Mucosa of stomach (tissue), 1 donor: Measurements from ENCODE around the gene HELT.
"Not testable (repeated sequence)": the region's sequence is repeated elsewhere in the genome, so short reads cannot be mapped to it uniquely, and the experiment has no call there.

Experiments
- H3K27me3 ChIP-seq: one replicate; pipeline ENCODE4 v1.7.0; 2013; ENCODE audit warnings: mild to moderate bottlenecking, low read length; ENCODE audit not compliant: control insufficient read depth, insufficient read depth
- H3K36me3 ChIP-seq: one replicate; pipeline ENCODE4 v1.7.0; 2013; ENCODE audit warnings: low read length; ENCODE audit not compliant: control insufficient read depth, insufficient read depth
- H3K4me1 ChIP-seq: one replicate; pipeline ENCODE4 v1.7.0; 2013; ENCODE audit warnings: mild to moderate bottlenecking, low read length; ENCODE audit not compliant: control insufficient read depth, insufficient read depth
- H3K4me3 ChIP-seq: one replicate; pipeline ENCODE4 v1.7.0; 2013; ENCODE audit warnings: low read length
- H3K9ac ChIP-seq: one replicate; pipeline ENCODE4 v1.7.0; 2013; ENCODE audit warnings: mild to moderate bottlenecking, low read length, moderate library complexity
- H3K9me3 ChIP-seq: one replicate; pipeline ENCODE4 v1.7.0; 2013; ENCODE audit warnings: mild to moderate bottlenecking, low read length, moderate library complexity; ENCODE audit not compliant: control insufficient read depth
- donor health status: Pancreatic carcinoma.

Gene HELT

DNA sequence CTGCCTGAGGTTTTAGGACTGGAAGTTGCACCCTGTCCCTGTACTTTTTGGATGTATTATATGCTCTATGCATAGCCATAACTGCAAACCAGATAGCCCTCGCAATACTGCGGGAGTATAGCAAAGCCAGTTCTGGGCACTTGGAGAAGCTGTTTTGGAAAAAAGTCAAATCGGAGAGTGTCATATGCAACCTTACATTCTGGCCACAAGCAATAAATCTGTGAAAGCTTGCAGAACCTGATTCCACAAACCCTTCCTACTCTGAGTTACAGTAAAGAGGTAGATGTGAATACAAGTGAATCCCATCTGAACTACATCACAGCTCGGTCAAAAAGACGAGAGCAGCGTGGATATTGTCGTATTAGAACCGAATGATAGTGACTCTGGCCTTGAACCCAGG lies 10.3 kb downstream of the HELT start:
- no peaks in the 10 kb centered on the region for H3K9me3 ChIP-seq
- H3K9ac ChIP-seq: no peak overlapping the region
- no peak overlapping the region for H3K4me3 ChIP-seq
- H3K36me3 ChIP-seq: no peaks in the 10 kb centered on the region
- H3K4me1 ChIP-seq: no peaks in the 10 kb centered on the region
- peaks cover 32% of the 10 kb centered on the region for H3K27me3 ChIP-seq

DNA sequence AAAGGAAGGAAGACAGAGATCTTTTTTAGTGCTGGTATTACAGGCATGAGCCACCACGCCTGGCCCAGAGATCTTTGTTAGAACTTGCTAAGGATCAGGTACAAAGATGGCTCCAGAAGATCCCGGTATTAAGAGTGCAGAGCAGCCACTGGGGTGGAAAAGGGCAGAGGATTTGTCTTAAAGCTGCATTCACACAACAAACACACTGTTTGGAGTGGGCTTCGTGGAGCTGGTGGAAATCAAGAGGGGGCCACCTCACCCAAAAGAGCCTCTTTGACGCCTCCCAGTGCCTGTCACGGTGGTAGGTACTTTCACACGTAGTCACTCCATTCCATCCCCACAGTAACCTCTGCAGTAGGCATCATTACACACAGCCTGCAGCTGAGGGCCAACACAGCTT lies 13.3 kb downstream of the HELT start:
- H3K27me3 ChIP-seq: peaks cover 21% of the 10 kb centered on the region
- H3K36me3 ChIP-seq: no peaks in the 10 kb centered on the region
- H3K4me1 ChIP-seq: no peaks in the 10 kb centered on the region

DNA sequence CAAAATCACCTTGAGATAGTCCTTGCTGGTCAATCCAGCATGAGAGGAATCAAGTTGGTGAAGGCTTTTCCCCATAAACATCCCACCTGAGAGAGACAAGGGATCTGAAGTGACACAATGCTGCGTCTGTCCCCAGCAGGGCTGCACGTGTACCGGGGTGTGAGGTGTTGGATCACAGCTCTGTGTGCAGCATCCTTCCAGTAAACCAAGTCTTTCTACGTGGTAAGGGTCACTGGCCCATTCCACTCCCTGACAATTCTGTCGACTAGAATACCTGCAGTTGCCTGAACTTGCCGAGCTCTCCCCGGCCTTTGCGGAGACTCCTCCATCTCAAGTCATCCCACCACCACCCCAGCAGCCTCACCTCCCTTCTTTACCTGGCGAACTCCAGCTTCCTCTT lies 14.8 kb downstream of the HELT start:
- Histone ChIP-seq H3K4me1 (no peaks in the 10 kb centered on the region), H3K4me3 (no peak overlapping the region), H3K9me3 (no peaks in the 10 kb centered on the region), H3K36me3 (no peaks in the 10 kb centered on the region), H3K9ac (no peak overlapping the region), H3K27me3 (peaks cover 21% of the 10 kb centered on the region)

More for the DNA sequence above, 13.3 kb downstream of the HELT start:
- H3K9me3 ChIP-seq: no peaks in the 10 kb centered on the region
- no peak overlapping the region for H3K4me3 ChIP-seq
- H3K9ac ChIP-seq: no peak overlapping the region

DNA sequence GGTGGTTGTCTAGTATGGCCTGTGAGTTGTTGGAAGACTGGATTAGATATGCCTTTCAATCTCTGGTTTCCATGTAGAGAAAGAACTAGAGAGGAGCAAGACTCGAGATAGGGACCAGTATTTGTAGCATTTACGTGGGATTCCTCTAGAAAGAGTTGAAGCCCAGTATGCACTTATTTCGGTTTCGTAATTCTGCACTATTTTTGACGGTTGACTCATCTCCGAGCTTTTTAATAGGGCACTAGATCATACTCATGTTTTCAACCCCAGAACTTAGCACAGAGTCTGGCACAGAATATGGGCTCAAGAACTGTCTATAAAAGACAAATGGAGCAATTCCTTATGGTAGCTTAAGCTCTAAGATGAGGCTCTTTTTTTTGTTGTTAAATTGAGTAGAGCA lies 15.7 kb downstream of the HELT start:
- H3K36me3 ChIP-seq: no peaks in the 10 kb centered on the region
- H3K4me3 ChIP-seq: no peak overlapping the region
- H3K4me1 ChIP-seq: no peaks in the 10 kb centered on the region
- peaks cover 21% of the 10 kb centered on the region for H3K27me3 ChIP-seq
- H3K9me3 ChIP-seq: no peaks in the 10 kb centered on the region
- H3K9ac ChIP-seq: no peak overlapping the region

DNA sequence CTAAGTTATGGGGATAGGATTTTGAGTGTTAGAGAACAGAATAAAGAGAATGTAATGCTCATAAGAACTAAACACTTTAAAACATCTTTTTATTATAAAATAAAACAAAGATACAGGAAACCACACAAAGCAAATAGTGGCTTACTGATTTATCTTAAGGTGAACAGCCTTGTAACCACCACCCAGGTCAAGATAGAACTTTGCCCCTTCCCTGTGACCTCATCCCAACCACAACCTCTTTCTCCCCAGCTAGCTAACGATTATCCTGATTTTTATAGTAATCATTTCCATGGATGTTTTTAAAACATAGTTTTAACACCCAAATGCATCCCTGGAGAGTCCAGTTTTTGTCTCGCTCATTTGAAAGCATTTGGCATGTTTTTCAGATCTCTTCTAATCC lies 17.0 kb downstream of the HELT start:
- Histone ChIP-seq H3K9me3 (no peaks in the 10 kb centered on the region), H3K36me3 (no peaks in the 10 kb centered on the region), H3K4me1 (no peaks in the 10 kb centered on the region), H3K9ac (no peak overlapping the region), H3K27me3 (peaks cover 11% of the 10 kb centered on the region), H3K4me3 (no peak overlapping the region)

DNA sequence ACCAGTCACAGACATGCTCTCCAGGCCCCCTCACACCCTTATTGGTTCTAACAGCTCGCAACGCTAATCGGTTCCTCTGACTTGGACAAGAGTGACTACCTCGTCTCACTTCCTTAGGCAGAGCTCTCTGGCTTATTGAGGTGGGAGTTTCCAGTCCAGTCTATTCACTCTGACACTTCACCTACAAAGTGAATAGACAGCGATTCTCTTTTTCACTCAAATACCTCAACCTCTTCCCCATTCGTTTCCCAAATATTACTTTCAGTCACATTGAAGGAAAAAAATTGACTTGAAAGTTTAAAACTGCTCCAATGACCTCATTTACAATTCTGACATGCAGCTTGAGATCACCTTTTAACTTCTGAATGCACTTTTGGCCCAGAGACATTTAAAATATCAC lies 17.7 kb downstream of the HELT start:
- H3K36me3 ChIP-seq: no peaks in the 10 kb centered on the region
- no peak overlapping the region for H3K4me3 ChIP-seq
- peaks cover 11% of the 10 kb centered on the region for H3K27me3 ChIP-seq
- H3K4me1 ChIP-seq: no peaks in the 10 kb centered on the region
- no peak overlapping the region for H3K9ac ChIP-seq
- H3K9me3 ChIP-seq: no peaks in the 10 kb centered on the region

DNA sequence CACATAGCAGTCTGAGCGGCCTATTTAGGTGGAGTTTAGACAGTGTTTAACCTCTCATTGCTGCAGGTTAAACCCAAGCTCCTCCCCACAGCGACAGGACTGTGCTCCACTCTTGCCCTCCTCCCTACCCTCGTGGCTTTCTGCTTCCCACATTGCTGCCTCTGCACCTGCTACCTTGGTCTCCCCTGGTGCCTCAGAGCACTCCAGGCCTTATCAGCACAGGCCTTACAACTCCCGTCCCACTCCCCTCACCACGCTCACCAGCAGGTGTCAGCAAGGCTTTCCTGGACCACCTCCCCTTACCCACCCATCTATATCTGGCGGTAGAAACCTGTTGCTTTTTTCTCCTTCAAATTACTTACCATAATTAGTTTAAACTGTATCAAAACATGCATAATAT lies 18.6 kb downstream of the HELT start:
- H3K4me1 ChIP-seq: no peaks in the 10 kb centered on the region
- H3K9ac ChIP-seq: no peak overlapping the region
- no peaks in the 10 kb centered on the region for H3K36me3 ChIP-seq
- H3K9me3 ChIP-seq: no peaks in the 10 kb centered on the region
- peaks cover 7% of the 10 kb centered on the region for H3K27me3 ChIP-seq
- no peak overlapping the region for H3K4me3 ChIP-seq

DNA sequence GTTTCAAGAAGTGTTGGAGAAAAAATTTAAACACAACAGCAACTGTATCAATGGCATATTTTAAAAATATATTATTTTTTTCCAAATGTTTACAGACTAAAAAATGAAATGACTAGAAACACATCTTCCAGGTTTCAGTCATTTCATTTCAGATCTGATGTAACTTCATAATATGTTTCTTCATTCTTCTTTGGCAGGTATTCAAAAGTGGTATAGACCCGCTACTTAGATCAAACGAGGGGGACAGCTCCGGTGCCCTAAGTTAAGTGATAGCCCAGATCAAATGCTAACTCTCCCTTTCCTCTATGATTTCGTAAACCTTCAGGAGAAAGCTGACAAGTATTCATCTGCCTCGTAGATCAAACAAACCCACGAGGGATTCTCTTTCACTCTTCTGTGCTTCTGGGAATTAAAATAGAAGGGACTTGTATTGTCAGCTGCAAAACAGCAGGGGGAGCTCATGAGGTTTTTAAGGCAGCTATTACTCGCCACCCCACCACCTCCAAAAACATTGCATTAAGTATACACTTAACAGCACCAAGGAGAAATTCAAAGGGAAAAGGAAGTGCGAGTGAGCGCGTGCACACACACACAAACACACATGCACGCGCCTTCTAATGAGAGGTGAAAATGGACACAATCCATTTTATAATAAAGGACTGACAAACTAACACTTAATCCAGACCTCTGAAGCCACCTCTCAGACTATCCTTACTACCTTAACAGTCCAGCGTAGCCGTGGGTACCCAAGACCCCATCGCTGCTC lies 21.4 kb downstream of the HELT start:
- Histone ChIP-seq H3K9ac (no peak overlapping the region), H3K4me3 (no peak overlapping the region), H3K9me3 (no peaks in the 10 kb centered on the region), H3K36me3 (no peaks in the 10 kb centered on the region), H3K27me3 (no peaks in the 10 kb centered on the region), H3K4me1 (no peaks in the 10 kb centered on the region)

DNA sequence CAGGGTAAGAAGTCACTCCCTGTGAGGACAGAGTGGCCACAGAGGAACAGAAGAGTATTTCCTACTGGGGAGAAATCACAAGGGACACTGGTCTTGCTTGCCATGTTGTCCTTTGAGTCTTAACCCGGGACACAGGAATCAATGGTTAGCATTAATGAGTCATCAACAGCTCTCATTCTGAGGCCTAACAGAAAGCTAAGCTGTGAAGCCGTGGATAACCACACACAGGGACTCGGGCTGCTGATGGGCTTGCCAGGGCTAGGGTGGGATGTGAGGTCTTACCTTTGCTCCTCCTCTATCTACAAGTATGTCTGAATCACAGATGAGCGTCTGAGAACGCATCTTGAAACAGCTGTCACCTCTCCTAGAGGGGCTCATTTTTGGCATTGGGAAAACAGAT lies 22.2 kb downstream of the HELT start:
- no peaks in the 10 kb centered on the region for H3K27me3 ChIP-seq
- H3K4me1 ChIP-seq: no peaks in the 10 kb centered on the region
- H3K4me3 ChIP-seq: no peak overlapping the region
- no peak overlapping the region for H3K9ac ChIP-seq
- H3K9me3 ChIP-seq: no peaks in the 10 kb centered on the region
- no peaks in the 10 kb centered on the region for H3K36me3 ChIP-seq

DNA sequence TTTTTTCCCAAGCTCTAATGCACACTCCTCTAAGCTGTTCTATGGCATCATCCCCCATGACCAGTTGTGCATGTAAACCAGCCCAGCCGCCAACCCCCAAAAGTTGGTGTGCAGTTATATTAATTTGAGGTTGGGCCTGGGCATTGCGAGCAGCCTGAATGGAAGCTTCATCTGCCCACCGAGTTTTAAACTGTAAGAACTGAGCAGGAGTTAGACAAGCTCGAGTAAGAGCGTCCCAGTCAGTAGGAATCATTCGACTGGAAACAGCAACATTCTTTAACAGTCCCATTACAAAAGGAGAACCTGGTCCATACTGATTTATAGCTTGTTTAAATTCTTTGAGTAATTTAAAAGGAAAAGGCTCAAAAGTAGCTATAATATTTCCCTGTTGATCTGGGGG lies 32.0 kb downstream of the HELT start:
- not testable (repeated sequence) for H3K36me3 ChIP-seq, H3K9me3 ChIP-seq, H3K4me3 ChIP-seq, H3K4me1 ChIP-seq, H3K9ac ChIP-seq, H3K27me3 ChIP-seq

DNA sequence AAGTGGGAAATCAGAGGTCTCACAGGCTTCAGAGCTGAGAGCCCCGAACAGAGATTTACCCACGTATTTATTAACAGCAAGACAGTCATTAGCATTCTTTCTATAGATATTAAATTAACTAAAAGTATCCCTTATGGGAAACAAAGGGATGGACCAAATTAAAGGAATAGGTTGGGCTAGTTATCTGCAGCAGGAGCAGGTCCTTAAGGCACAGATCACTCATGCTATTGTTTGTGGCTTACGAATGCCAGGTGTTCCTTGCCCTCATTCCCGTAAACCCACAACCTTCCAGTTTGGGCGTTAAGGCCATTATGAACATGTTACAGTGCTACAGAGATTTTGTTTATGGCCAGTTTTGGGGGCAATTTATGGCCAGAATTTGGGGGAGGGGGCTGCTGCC lies 33.0 kb downstream of the HELT start:
- H3K4me1 ChIP-seq, H3K4me3 ChIP-seq, H3K9me3 ChIP-seq, H3K36me3 ChIP-seq, H3K27me3 ChIP-seq, H3K9ac ChIP-seq: not testable (repeated sequence)

DNA sequence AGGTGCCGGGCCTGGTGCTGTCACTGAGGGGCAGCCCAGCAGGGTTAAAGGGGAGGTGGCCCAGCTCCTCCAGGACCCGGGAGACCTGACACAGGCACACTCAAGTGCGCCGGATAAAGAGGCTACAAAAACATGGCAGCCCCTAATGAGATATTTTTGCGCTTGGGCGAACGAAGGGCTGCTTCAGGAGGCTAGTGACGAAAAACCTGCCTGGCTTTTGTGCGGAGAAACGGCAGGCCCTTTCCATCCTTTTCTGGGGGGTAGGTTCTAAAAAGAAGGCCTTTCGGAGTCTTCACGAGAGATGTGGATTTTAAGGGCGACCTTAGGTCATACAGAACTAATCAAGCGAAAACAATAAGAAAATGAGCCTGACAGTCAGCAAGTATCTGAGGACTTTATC lies 35.5 kb downstream of the HELT start:
- Histone ChIP-seq H3K9me3 (no peaks in the 10 kb centered on the region), H3K9ac (no peak overlapping the region), H3K4me3 (no peak overlapping the region), H3K27me3 (no peaks in the 10 kb centered on the region), H3K4me1 (no peaks in the 10 kb centered on the region), H3K36me3 (no peaks in the 10 kb centered on the region)

DNA sequence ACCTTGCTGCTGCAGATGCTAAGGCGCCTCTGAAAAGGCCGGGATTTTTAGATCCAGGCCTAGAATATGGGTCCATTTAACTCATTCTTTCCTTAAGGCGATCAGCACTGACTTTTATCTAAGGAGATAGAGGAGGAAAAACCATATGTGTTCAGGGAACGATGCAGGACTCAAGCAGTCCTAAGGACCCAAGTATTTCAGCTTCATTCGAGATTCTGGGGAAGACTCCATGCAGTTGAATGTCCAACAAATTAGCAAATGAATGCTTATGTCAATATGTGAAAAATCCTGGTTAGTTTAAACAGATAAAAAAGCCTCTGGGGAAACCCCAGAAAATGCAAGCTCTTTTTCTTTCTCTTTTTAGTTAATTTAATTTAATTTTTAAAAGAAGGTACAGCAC lies 36.0 kb downstream of the HELT start:
- no peaks in the 10 kb centered on the region for H3K9me3 ChIP-seq

More for the DNA sequence above, 36.0 kb downstream of the HELT start:
- H3K36me3 ChIP-seq: no peaks in the 10 kb centered on the region
- no peak overlapping the region for H3K9ac ChIP-seq
- H3K4me3 ChIP-seq: no peak overlapping the region
- H3K4me1 ChIP-seq: no peaks in the 10 kb centered on the region
- H3K27me3 ChIP-seq: no peaks in the 10 kb centered on the region
